H1 (cell line): ENCODE data around the gene MFAP1. TPM values are rescaled to one million over a fixed set of nuclear protein-coding genes. Genes with fewer than 3 reads are reported as not detected.
"Not testable (repeated sequence)": the region's sequence is repeated elsewhere in the genome, so short reads cannot be mapped to it uniquely, and the experiment has no call there.

ENCODE experiments used
- CTCF ChIA-PET: fragments of 300-600 bp; sonication (Branson Sonifier 250); formaldehyde crosslinking; loops from one replicate; lab custom pipeline; 2021; ENCODE audit not compliant: partially characterized antibody; lab: Charles Lee
- POLR2A ChIA-PET: fragments of 300-600 bp; sonication (Branson Sonifier 250); formaldehyde crosslinking; loops from one replicate; lab custom pipeline; 2021; ENCODE audit warnings: inconsistent platforms; ENCODE audit not compliant: partially characterized antibody; lab: Charles Lee
- DNase-seq, 2 experiments: peaks; one replicate each; pipeline versions ENCODE4 v3.0.0 to v3.0.0-alpha.2; 2010 to 2022; ENCODE audit warnings: low spot score in 2 of 2, low read depth in 1 of 2, mixed read lengths in 1 of 2
- FAIRE-seq: peaks from 2 replicates; lab custom pipeline; 2011; peaks lifted over from hg19 to GRCh38; lab: Jason Lieb, UNC
- H2AFZ ChIP-seq: 2 replicates; pipeline ENCODE4 v1.8.1; 2012; ENCODE audit warnings: low read length, inconsistent platforms
- H2AK5ac ChIP-seq: 2 replicates; pipeline ENCODE4 v1.6.1; 2013; ENCODE audit warnings: low read depth, low read length
- H2BK120ac ChIP-seq: replicated peaks from 2 replicates; pipeline ENCODE3; 2013; ENCODE audit warnings: low read depth, low read length, inconsistent platforms
- H2BK12ac ChIP-seq: 2 replicates; pipeline ENCODE4 v1.6.1; 2013; ENCODE audit warnings: low read depth, low read length
- H2BK15ac ChIP-seq: 2 replicates; pipeline ENCODE4 v1.6.1; 2013; ENCODE audit warnings: low read length
- H2BK20ac ChIP-seq: 2 replicates; pipeline ENCODE4 v1.6.1; 2013; ENCODE audit warnings: low read length
- H2BK5ac ChIP-seq: 2 replicates; pipeline ENCODE4 v1.6.1; 2013; ENCODE audit warnings: low read depth, low read length
- H3K14ac ChIP-seq: 2 replicates; pipeline ENCODE4 v1.6.1; 2013; ENCODE audit warnings: inconsistent platforms; ENCODE audit not compliant: insufficient read length
- H3K18ac ChIP-seq: 2 replicates; pipeline ENCODE4 v1.6.1; 2013; ENCODE audit warnings: low read length; ENCODE audit errors: extremely low read depth
- H3K23ac ChIP-seq: 2 replicates; pipeline ENCODE4 v1.6.1; 2013; ENCODE audit warnings: inconsistent platforms; ENCODE audit not compliant: insufficient read length
- H3K23me2 ChIP-seq: 2 replicates; pipeline ENCODE4 v1.6.1; 2013; ENCODE audit warnings: low read depth, low read length
- H3K27ac ChIP-seq: 2 replicates; pipeline ENCODE4 v1.6.1; 2011; ENCODE audit warnings: low read depth, low read length, inconsistent platforms
- H3K27me3 ChIP-seq, 4 experiments: replicated peaks in 1 of 4; 1 replicate in 1 of 4; 2 replicates in 3 of 4; pipeline versions ENCODE4 v1.6.1 to v1.8.1; 2011 to 2013; ENCODE audit warnings: low read length in 3 of 4, mild to moderate bottlenecking in 3 of 4, inconsistent platforms in 2 of 4, mixed read lengths in 2 of 4, moderate library complexity in 1 of 4; ENCODE audit not compliant: control insufficient read depth in 3 of 4, insufficient read depth in 3 of 4; ENCODE audit errors: extremely low read depth in 1 of 4
- H3K36me3 ChIP-seq, 4 experiments: 2 replicates each; pipeline versions ENCODE4 v1.6.1 to v1.8.1; 2011 to 2013; ENCODE audit warnings: mild to moderate bottlenecking in 4 of 4, low read length in 3 of 4, moderate library complexity in 2 of 4, control low read depth in 1 of 4, inconsistent platforms in 1 of 4; ENCODE audit not compliant: insufficient read depth in 4 of 4, control insufficient read depth in 2 of 4
- H3K4ac ChIP-seq: replicated peaks from 2 replicates; pipeline ENCODE3; 2013; ENCODE audit warnings: low read length, low read depth, mixed read lengths, inconsistent platforms; ENCODE audit not compliant: insufficient read length
- H3K4me1 ChIP-seq, 4 experiments: replicated peaks in 1 of 4; 1 replicate in 1 of 4; 2 replicates in 3 of 4; pipeline versions ENCODE4 v1.6.1 to v1.8.1; 2011 to 2013; ENCODE audit warnings: low read length in 3 of 4, inconsistent platforms in 2 of 4, mixed read lengths in 1 of 4; ENCODE audit not compliant: insufficient read depth in 4 of 4, control insufficient read depth in 3 of 4
- H3K4me2 ChIP-seq, 2 experiments: 2 replicates each; pipeline versions ENCODE4 v1.6.1 to v1.8.1; 2011 to 2013; ENCODE audit warnings: low read depth in 2 of 2, low read length in 2 of 2, control low read depth in 1 of 2, inconsistent platforms in 1 of 2, mild to moderate bottlenecking in 1 of 2; ENCODE audit not compliant: insufficient read depth in 1 of 2
- H3K4me3 ChIP-seq, 4 experiments: fragments of 200-600, 300-600 bp in 1 of 4; sonication (generic), shearing (Covaris generic), sonication (Bioruptor Twin) in 1 of 4; 2 replicates each; pipeline versions ENCODE4 v1.5.1 to v1.8.1; 2011 to 2016; ENCODE audit warnings: low read length in 4 of 4, low read depth in 3 of 4, control low read depth in 2 of 4, inconsistent platforms in 2 of 4, mild to moderate bottlenecking in 2 of 4, mixed read lengths in 1 of 4, moderate library complexity in 1 of 4; ENCODE audit not compliant: insufficient read depth in 2 of 4; ENCODE audit errors: extremely low read depth in 1 of 4
- H3K56ac ChIP-seq: replicated peaks from 2 replicates; pipeline ENCODE3; 2013; ENCODE audit warnings: low read depth, mild to moderate bottlenecking, mixed read lengths, low read length, inconsistent platforms; ENCODE audit not compliant: insufficient read length
- H3K79me1 ChIP-seq: 2 replicates; pipeline ENCODE4 v1.6.1; 2013; ENCODE audit warnings: low read depth, low read length, control low read depth
- H3K79me2 ChIP-seq, 2 experiments: 2 replicates each; pipeline versions ENCODE4 v1.6.1 to v1.8.1; 2012 to 2013; ENCODE audit warnings: low read length in 2 of 2, mild to moderate bottlenecking in 2 of 2, inconsistent platforms in 1 of 2; ENCODE audit not compliant: insufficient read depth in 2 of 2, control insufficient read depth in 1 of 2
- H3K9ac ChIP-seq, 4 experiments: replicated peaks in 1 of 4; 1 replicate in 1 of 4; 2 replicates in 3 of 4; pipeline versions ENCODE4 v1.6.1 to v1.8.1; 2011 to 2013; ENCODE audit warnings: low read depth in 3 of 4, low read length in 3 of 4, control low read depth in 2 of 4, mild to moderate bottlenecking in 2 of 4, moderate library complexity in 2 of 4, inconsistent platforms in 1 of 4; ENCODE audit errors: extremely low read depth in 1 of 4
- H3K9me3 ChIP-seq, 2 experiments: 2 replicates each; pipeline versions ENCODE4 v1.6.1 to v1.8.1; 2012 to 2013; ENCODE audit warnings: mild to moderate bottlenecking in 2 of 2, moderate library complexity in 2 of 2, control low read depth in 1 of 2, inconsistent platforms in 1 of 2, low read depth in 1 of 2, low read length in 1 of 2, mixed read lengths in 1 of 2; ENCODE audit not compliant: insufficient read depth in 2 of 2
- H4K20me1 ChIP-seq, 2 experiments: replicated peaks in 1 of 2; 2 replicates each; pipeline versions ENCODE3 to v1.8.1; 2011 to 2013; ENCODE audit warnings: inconsistent platforms in 2 of 2, low read length in 2 of 2, mild to moderate bottlenecking in 1 of 2; ENCODE audit not compliant: insufficient read depth in 2 of 2, control insufficient read depth in 1 of 2
- H4K5ac ChIP-seq: 2 replicates; pipeline ENCODE4 v1.6.1; 2013; ENCODE audit warnings: low read length, low read depth, mixed read lengths, inconsistent platforms; ENCODE audit not compliant: insufficient read length
- H4K8ac ChIP-seq: 2 replicates; pipeline ENCODE4 v1.8.0; 2013; ENCODE audit warnings: mild to moderate bottlenecking, moderate library complexity, low read length, inconsistent platforms; ENCODE audit not compliant: insufficient read depth; ENCODE audit errors: extremely low read depth
- H4K91ac ChIP-seq: replicated peaks from 2 replicates; pipeline ENCODE3; 2013; ENCODE audit warnings: low read length, mixed read lengths, inconsistent platforms; ENCODE audit not compliant: insufficient read length
- WGBS, 2 experiments: shearing (Covaris generic) in 1 of 2; methylation state at CpG; one replicate each; pipeline versions ENCODE4 v1.1.6 to v1.1.7; 2013 to 2015; ENCODE audit warnings: low lambda C conversion rate in 2 of 2, mixed read lengths in 2 of 2, inconsistent platforms in 1 of 2, low coverage in 1 of 2, missing lambda C conversion rate in 1 of 2; ENCODE audit not compliant: insufficient replicate concordance in 2 of 2, insufficient coverage in 1 of 2, insufficient read length in 1 of 2; ENCODE audit errors: extremely low coverage in 1 of 2, missing lambda C conversion rate in 1 of 2; 5-methylcytosine and 5-hydroxymethylcytosine counted together
- polyA plus RNA-seq, 7 experiments: library from polyadenylated mRNA; depleted of rRNA in 3 of 7; stranded (reverse) in 5 of 7; unstranded in 2 of 7; fragments of >200 nt in 5 of 7; fragments of 200-250 nt in 2 of 7; gene quantifications; 1 replicate in 5 of 7; 2 replicates in 1 of 7; 4 replicates in 1 of 7; pipeline versions ENCODE4 v1.2.1 to v1.2.3, GENCODE V29; 2011 to 2013; ENCODE audit warnings: missing spikeins in 2 of 7, mixed read lengths in 2 of 7
- total RNA-seq: library from RNA; stranded (reverse); fragmentation: NEBNext Ultra II Directional; extraction: Animal tissue kit (Norgen Biotek cat#: 25700); gene quantifications from 2 replicates; pipeline ENCODE4 v1.2.1, GENCODE V29; 2021

MFAP1 gene
- total and polyA plus RNA-seq, 2 of the 8 experiments (the other 6 are each of a cell fraction or from before 2014, with no cell fraction given): 23.6 to 36.7 TPM

DNA sequence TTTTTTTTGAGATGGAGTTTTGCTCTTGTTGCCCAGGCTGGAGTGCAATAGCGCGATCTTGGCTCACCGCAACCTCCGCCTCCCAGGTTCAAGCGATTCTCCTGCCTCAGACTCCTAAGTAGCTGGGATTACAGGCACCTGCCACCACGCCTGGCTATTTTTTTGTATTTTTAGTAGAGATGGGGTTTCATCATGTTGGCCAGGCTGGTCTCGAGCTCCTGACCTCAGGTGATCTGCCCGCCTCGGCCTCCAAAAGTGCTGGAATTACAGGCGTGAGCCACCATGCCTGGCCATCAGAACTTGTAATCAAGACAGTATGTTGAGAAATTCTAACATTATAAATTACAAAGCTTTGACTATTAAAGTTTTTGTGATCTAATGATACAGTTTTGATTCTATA is 42.1 kb upstream of the MFAP1 start:
- H3K27me3 ChIP-seq, H2BK20ac ChIP-seq, H3K9me3 ChIP-seq, H3K4ac ChIP-seq, H3K56ac ChIP-seq, POLR2A ChIA-PET, DNase-seq, H2BK12ac ChIP-seq, H2AFZ ChIP-seq, H4K20me1 ChIP-seq, H3K4me1 ChIP-seq, H4K91ac ChIP-seq, H3K18ac ChIP-seq, H4K8ac ChIP-seq, H3K14ac ChIP-seq, H3K27ac ChIP-seq, H2AK5ac ChIP-seq, FAIRE-seq, H3K4me3 ChIP-seq, H3K79me2 ChIP-seq, H3K23me2 ChIP-seq, H2BK5ac ChIP-seq, H2BK120ac ChIP-seq, H3K9ac ChIP-seq, H3K23ac ChIP-seq, H4K5ac ChIP-seq, H3K4me2 ChIP-seq, H2BK15ac ChIP-seq, H3K79me1 ChIP-seq: not testable (repeated sequence)
- CTCF ChIA-PET: interaction anchor here (4.2 kb wide), 1 partner anchor 15 kb away, joined by 22 read pairs; no protein-coding TSS in a partner anchor
- 98% methylated on average over 8 of the region's 10 CpGs; no CpG with 5 or more reads in 1 of the 2 experiments for WGBS, 2 experiments
- peaks cover 0 to 14% (median 3%) of the 10 kb centered on the region in 4 experiments; a peak in 4 of 8 replicates for H3K36me3 ChIP-seq
